ENCODE measurements around the gene MS4A10. TPM values are rescaled to one million over a fixed set of nuclear protein-coding genes. Genes with fewer than 3 reads are reported as not detected.

The MS4A10 gene
- total and polyA plus RNA-seq, 9 of the 15 experiments (the other 6 are each of a cell fraction or from before 2014, with no cell fraction given): not detected

DNA sequence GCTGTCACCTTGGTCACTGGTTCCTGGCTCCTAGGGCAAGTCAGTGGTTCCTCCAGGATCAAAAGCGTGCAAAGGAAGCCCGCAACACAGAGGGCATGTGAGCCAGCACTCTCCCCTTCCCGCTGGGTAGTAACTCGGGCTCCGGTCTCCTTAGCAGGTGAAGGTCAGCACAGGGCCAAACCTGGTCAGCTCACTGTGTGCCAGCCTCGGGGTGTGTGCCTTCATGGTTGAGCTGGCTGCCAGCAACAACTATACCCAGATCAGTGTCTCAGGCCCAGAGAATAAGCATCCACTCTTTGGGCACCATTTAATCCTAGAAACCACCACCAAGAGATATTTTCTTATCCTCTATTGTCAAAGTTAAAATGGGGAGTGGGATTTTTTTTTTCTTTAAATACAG is 40.7 kb downstream of the MS4A10 start:
- H3K36me3 ChIP-seq (ENCODE audit: control insufficient read depth, insufficient read depth, low read length): no peaks in the 10 kb centered on the region
- intact Hi-C loops (cut with micrococcal nuclease) (no loop called here), in situ Hi-C loops (cut with MboI) (no loop called here)
- ATAC-seq: no peak
- no peaks in the 10 kb centered on the region for H3K9me3 ChIP-seq (replicated peaks; ENCODE audit: control insufficient read depth, insufficient read depth, low read depth, low read length)
- H3K9me1 ChIP-seq (ENCODE audit: control insufficient read depth, insufficient read depth, low read length): peaks cover 3% of the 10 kb centered on the region
- H2AFZ ChIP-seq (ENCODE audit: low read depth, low read length): no peak overlapping the region
- H4K20me1 ChIP-seq (replicated peaks; ENCODE audit: control insufficient read depth, insufficient read depth, low read length): 0 out of 2 replicates have a peak, but pooled peaks cover 7% of the 10 kb centered on the region
- FAIRE-seq: no peak
- BruUV-seq (replicated peaks): no TSS peak
- POLR2A ChIA-PET: interaction anchor here (0.6 to 0.8 kb wide), 2 partner anchors 80 to 123 kb away, joined by 3 to 4 read pairs; no protein-coding TSS in a partner anchor
- no peak overlapping the region for H3K4me3 ChIP-seq
- 8% methylated on average over 5 of the region's 6 CpGs for WGBS (ENCODE audit: insufficient coverage, low coverage, missing lambda C conversion rate)
- CTCF ChIA-PET (ENCODE audit: low intra/inter-chr PET ratio): no interaction called here
- no peaks in the 10 kb centered on the region for H3K79me2 ChIP-seq (ENCODE audit: control insufficient read depth, insufficient read depth, low read length)
- DNase-seq (ENCODE audit: extremely low read depth in 1 of 4, low spot score in 3 of 4): no peak
- no peak overlapping the region for H3K27ac ChIP-seq (ENCODE audit: extremely low read depth, low read depth, low read length)
- H3K9ac ChIP-seq (ENCODE audit: insufficient read depth in 1 of 2, low read depth in 2 of 2, low read length in 2 of 2): peak overlapping the region in 1 of 2 experiments; percentile 17; a peak in 1 of 4 replicates
- no peak overlapping the region for H3K4me2 ChIP-seq (ENCODE audit: insufficient read depth, low read length)
- H3K4me1 ChIP-seq (replicated peaks in 1 of 2; ENCODE audit: control insufficient read depth in 2 of 2, insufficient read depth in 2 of 2, low read length in 2 of 2): peaks cover 0 to 9% of the 10 kb centered on the region in 2 experiments; a peak in 3 of 5 replicates
- peaks cover 19 to 72% of the 10 kb centered on the region in 2 experiments for H3K27me3 ChIP-seq (ENCODE audit: control insufficient read depth in 2 of 2, insufficient read depth in 2 of 2, low read length in 2 of 2)
- TF ChIP-seq NR0B1 (IDR thresholded peaks at IDR 0.05; ENCODE audit: partially characterized antibody) (no peak), ZNF384 (IDR thresholded peaks at IDR 0.05; ENCODE audit: low read depth, low read length) (no peak), KLF1 (tag; IDR thresholded peaks at IDR 0.05) (no peak), MYC (IDR thresholded peaks at IDR 0.05; ENCODE audit: low read depth, low read length) (no peak), MYC (CRISPR knock-in tag; IDR thresholded peaks at IDR 0.05; ENCODE audit: borderline replicate concordance, low read depth) (no peak), ZBTB34 (CRISPR knock-in tag; IDR thresholded peaks at IDR 0.05) (no peak), KDM4B (IDR thresholded peaks at IDR 0.05; ENCODE audit: borderline replicate concordance in 2 of 2, low read depth in 1 of 2) (no peak), ZNF695 (CRISPR knock-in tag; IDR thresholded peaks at IDR 0.05) (no peak), TCFL5 (CRISPR knock-in tag; conservative IDR thresholded peaks at IDR 0.05) (no peak), NFIC (IDR thresholded peaks at IDR 0.05) (no peak), POU5F1 (IDR thresholded peaks at IDR 0.05; ENCODE audit: borderline replicate concordance, low read depth, low read length, partially characterized antibody) (no peak)
- TF ChIP-seq, protein P1, sequence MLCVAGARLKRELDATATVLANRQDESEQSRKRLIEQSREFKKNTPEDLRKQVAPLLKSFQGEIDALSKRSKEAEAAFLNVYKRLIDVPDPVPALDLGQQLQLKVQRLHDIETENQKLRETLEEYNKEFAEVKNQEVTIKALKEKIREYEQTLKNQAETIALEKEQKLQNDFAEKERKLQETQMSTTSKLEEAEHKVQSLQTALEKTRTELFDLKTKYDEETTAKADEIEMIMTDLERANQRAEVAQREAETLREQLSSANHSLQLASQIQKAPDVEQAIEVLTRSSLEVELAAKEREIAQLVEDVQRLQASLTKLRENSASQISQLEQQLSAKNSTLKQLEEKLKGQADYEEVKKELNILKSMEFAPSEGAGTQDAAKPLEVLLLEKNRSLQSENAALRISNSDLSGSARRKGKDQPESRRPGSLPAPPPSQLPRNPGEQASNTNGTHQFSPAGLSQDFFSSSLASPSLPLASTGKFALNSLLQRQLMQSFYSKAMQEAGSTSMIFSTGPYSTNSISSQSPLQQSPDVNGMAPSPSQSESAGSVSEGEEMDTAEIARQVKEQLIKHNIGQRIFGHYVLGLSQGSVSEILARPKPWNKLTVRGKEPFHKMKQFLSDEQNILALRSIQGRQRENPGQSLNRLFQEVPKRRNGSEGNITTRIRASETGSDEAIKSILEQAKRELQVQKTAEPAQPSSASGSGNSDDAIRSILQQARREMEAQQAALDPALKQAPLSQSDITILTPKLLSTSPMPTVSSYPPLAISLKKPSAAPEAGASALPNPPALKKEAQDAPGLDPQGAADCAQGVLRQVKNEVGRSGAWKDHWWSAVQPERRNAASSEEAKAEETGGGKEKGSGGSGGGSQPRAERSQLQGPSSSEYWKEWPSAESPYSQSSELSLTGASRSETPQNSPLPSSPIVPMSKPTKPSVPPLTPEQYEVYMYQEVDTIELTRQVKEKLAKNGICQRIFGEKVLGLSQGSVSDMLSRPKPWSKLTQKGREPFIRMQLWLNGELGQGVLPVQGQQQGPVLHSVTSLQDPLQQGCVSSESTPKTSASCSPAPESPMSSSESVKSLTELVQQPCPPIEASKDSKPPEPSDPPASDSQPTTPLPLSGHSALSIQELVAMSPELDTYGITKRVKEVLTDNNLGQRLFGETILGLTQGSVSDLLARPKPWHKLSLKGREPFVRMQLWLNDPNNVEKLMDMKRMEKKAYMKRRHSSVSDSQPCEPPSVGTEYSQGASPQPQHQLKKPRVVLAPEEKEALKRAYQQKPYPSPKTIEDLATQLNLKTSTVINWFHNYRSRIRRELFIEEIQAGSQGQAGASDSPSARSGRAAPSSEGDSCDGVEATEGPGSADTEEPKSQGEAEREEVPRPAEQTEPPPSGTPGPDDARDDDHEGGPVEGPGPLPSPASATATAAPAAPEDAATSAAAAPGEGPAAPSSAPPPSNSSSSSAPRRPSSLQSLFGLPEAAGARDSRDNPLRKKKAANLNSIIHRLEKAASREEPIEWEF (CRISPR knock-in tag; IDR thresholded peaks at IDR 0.05): no peak
- TF ChIP-seq, protein P2, sequence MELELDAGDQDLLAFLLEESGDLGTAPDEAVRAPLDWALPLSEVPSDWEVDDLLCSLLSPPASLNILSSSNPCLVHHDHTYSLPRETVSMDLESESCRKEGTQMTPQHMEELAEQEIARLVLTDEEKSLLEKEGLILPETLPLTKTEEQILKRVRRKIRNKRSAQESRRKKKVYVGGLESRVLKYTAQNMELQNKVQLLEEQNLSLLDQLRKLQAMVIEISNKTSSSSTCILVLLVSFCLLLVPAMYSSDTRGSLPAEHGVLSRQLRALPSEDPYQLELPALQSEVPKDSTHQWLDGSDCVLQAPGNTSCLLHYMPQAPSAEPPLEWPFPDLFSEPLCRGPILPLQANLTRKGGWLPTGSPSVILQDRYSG (tag; conservative IDR thresholded peaks at IDR 0.05; ENCODE audit: low read depth): no peak
